SJCRH30 (cell line): Measurements from ENCODE around the gene ADAMTSL1. TPM values are rescaled to one million over a fixed set of nuclear protein-coding genes. Genes with fewer than 3 reads are reported as not detected.
A peak's percentile ranks its signal among the peaks of the same experiment; 100 is the strongest.

ENCODE experiments used
- DNase-seq, 2 experiments: peaks; one replicate each; pipeline ENCODE4 v3.0.0-alpha.2; 2015 to 2020
- H3K27ac ChIP-seq: fragments of 250-450 bp; sonication (Bioruptor Pico); 2 replicates; pipeline ENCODE4 v1.5.1; 2020; ENCODE audit warnings: mild to moderate bottlenecking, moderate library complexity
- H3K27me3 ChIP-seq: fragments of 250-450 bp; sonication (Bioruptor Pico); 2 replicates; pipeline ENCODE4 v1.5.1; 2020; ENCODE audit warnings: mild to moderate bottlenecking, moderate library complexity
- H3K36me3 ChIP-seq: fragments of 250-450 bp; sonication (Bioruptor Pico); 2 replicates; pipeline ENCODE4 v1.5.1; 2020; ENCODE audit warnings: mild to moderate bottlenecking, moderate library complexity
- H3K4me1 ChIP-seq: fragments of 250-450 bp; sonication (Bioruptor Pico); 2 replicates; pipeline ENCODE4 v1.5.1; 2020; ENCODE audit warnings: mild to moderate bottlenecking, moderate library complexity
- H3K4me3 ChIP-seq: fragments of 250-450 bp; sonication (Bioruptor Pico); 2 replicates; pipeline ENCODE4 v1.5.1; 2020; ENCODE audit warnings: mild to moderate bottlenecking, moderate library complexity
- H3K9me3 ChIP-seq: fragments of 250-450 bp; sonication (Bioruptor Pico); replicated peaks from 2 replicates; pipeline ENCODE4 v1.5.1; 2020; ENCODE audit warnings: mild to moderate bottlenecking, moderate library complexity
- total RNA-seq: library from RNA; depleted of rRNA; stranded (reverse); fragments of >200 nt; shearing (Covaris generic); gene quantifications from 2 replicates; pipeline ENCODE4 v1.2.3, GENCODE V29; 2014

The ADAMTSL1 gene
- total RNA-seq, 1 experiment from 2014 or later, result 3.3 TPM

- DNase-seq, result peak in 1 of 2 experiments; percentile 11
- no peaks in the 10 kb centered on the region for H3K36me3 ChIP-seq
- H3K27me3 ChIP-seq, result no peaks in the 10 kb centered on the region
- H3K9me3 ChIP-seq, result no peaks in the 10 kb centered on the region
- H3K4me3 ChIP-seq, result no peak overlapping the region
- peaks cover 5% of the 10 kb centered on the region; the same call in 1 of the 2 replicates for H3K4me1 ChIP-seq
- no peak overlapping the region for H3K27ac ChIP-seq
These were observed 106.2 kb downstream of the ADAMTSL1 start for GRCh38 chr9:18580151-18580550.

- no peaks in the 10 kb centered on the region for H3K36me3 ChIP-seq
These were observed 112.0 kb downstream of the ADAMTSL1 start for GRCh38 chr9:18585996-18586395.

GRCh38 chr9:18588002-18588401 is 114.0 kb downstream of the ADAMTSL1 start:
- H3K36me3 ChIP-seq, result no peaks in the 10 kb centered on the region
- H3K9me3 ChIP-seq, result no peaks in the 10 kb centered on the region; the same call in 1 of the 2 replicates
- H3K27ac ChIP-seq, result no peak overlapping the region
- H3K27me3 ChIP-seq, result no peaks in the 10 kb centered on the region
- no peaks in the 10 kb centered on the region for H3K4me1 ChIP-seq
- no peak for DNase-seq
- no peak overlapping the region for H3K4me3 ChIP-seq

More at GRCh38 chr9:18585996-18586395, 112.0 kb downstream of the ADAMTSL1 start:
- Histone ChIP-seq H3K4me3 (no peak overlapping the region), H3K27me3 (no peaks in the 10 kb centered on the region), H3K9me3 (no peaks in the 10 kb centered on the region; the same call in 1 of the 2 replicates), H3K27ac (no peak overlapping the region), H3K4me1 (no peaks in the 10 kb centered on the region)
- no peak for DNase-seq

- Histone ChIP-seq H3K9me3 (no peaks in the 10 kb centered on the region; the same call in 1 of the 2 replicates), H3K27ac (no peak overlapping the region), H3K36me3 (no peaks in the 10 kb centered on the region), H3K27me3 (no peaks in the 10 kb centered on the region), H3K4me3 (no peak overlapping the region), H3K4me1 (no peaks in the 10 kb centered on the region)
- no peak for DNase-seq
These were observed 117.3 kb downstream of the ADAMTSL1 start for GRCh38 chr9:18591261-18591660.

- Histone ChIP-seq H3K36me3 (no peaks in the 10 kb centered on the region), H3K9me3 (no peaks in the 10 kb centered on the region)
- no peak for DNase-seq
These were observed 120.9 kb downstream of the ADAMTSL1 start for GRCh38 chr9:18594837-18595236.

GRCh38 chr9:18595597-18595996 is 121.6 kb downstream of the ADAMTSL1 start:
- H3K9me3 ChIP-seq, result no peaks in the 10 kb centered on the region

More at GRCh38 chr9:18594837-18595236, 120.9 kb downstream of the ADAMTSL1 start:
- Histone ChIP-seq H3K27me3 (no peaks in the 10 kb centered on the region), H3K4me1 (no peaks in the 10 kb centered on the region), H3K27ac (no peak overlapping the region), H3K4me3 (no peak overlapping the region)

GRCh38 chr9:18596920-18597319 is 123.0 kb downstream of the ADAMTSL1 start:
- Histone ChIP-seq H3K9me3 (no peaks in the 10 kb centered on the region), H3K27me3 (no peaks in the 10 kb centered on the region), H3K4me1 (peaks cover 2% of the 10 kb centered on the region; the same call in 1 of the 2 replicates), H3K4me3 (no peak overlapping the region), H3K36me3 (no peaks in the 10 kb centered on the region), H3K27ac (no peak overlapping the region)
- no peak for DNase-seq

More at GRCh38 chr9:18595597-18595996, 121.6 kb downstream of the ADAMTSL1 start:
- no peak overlapping the region for H3K27ac ChIP-seq
- no peaks in the 10 kb centered on the region for H3K27me3 ChIP-seq
- H3K36me3 ChIP-seq, result no peaks in the 10 kb centered on the region
- H3K4me3 ChIP-seq, result no peak overlapping the region
- no peaks in the 10 kb centered on the region for H3K4me1 ChIP-seq
- no peak for DNase-seq

GRCh38 chr9:18598969-18599368 is 125.0 kb downstream of the ADAMTSL1 start:
- Histone ChIP-seq H3K9me3 (no peaks in the 10 kb centered on the region), H3K36me3 (peaks cover 2% of the 10 kb centered on the region; the same call in 1 of the 2 replicates), H3K4me3 (no peak overlapping the region), H3K27ac (no peak overlapping the region), H3K27me3 (no peaks in the 10 kb centered on the region), H3K4me1 (peaks cover 2% of the 10 kb centered on the region; the same call in 1 of the 2 replicates)
- DNase-seq, result no peak

- Histone ChIP-seq H3K27ac (no peak overlapping the region), H3K4me1 (peaks cover 3% of the 10 kb centered on the region), H3K9me3 (no peaks in the 10 kb centered on the region), H3K36me3 (peaks cover 2% of the 10 kb centered on the region; the same call in 1 of the 2 replicates), H3K27me3 (no peaks in the 10 kb centered on the region), H3K4me3 (no peak overlapping the region)
- no peak for DNase-seq
These were observed 127.1 kb downstream of the ADAMTSL1 start for GRCh38 chr9:18601026-18601425.

GRCh38 chr9:18601956-18602355 is 128.0 kb downstream of the ADAMTSL1 start:
- DNase-seq, result no peak
- Histone ChIP-seq H3K4me3 (no peak overlapping the region), H3K36me3 (peaks cover 2% of the 10 kb centered on the region; the same call in 1 of the 2 replicates), H3K9me3 (no peaks in the 10 kb centered on the region), H3K4me1 (peaks cover 12% of the 10 kb centered on the region), H3K27me3 (no peaks in the 10 kb centered on the region), H3K27ac (no peak overlapping the region)

GRCh38 chr9:18604767-18605730 is 131.1 kb downstream of the ADAMTSL1 start:
- H3K9me3 ChIP-seq, result no peaks in the 10 kb centered on the region
- no peak overlapping the region for H3K27ac ChIP-seq
- H3K4me1 ChIP-seq, result peaks cover 21% of the 10 kb centered on the region
- DNase-seq, result no peak
- peaks cover 2% of the 10 kb centered on the region; the same call in 1 of the 2 replicates for H3K36me3 ChIP-seq
- H3K4me3 ChIP-seq, result no peak overlapping the region
- H3K27me3 ChIP-seq, result no peaks in the 10 kb centered on the region

GRCh38 chr9:18605766-18606180 is 131.8 kb downstream of the ADAMTSL1 start:
- Histone ChIP-seq H3K27ac (no peak overlapping the region; the same call in 1 of the 2 replicates), H3K4me3 (no peak overlapping the region), H3K4me1 (peaks cover 28% of the 10 kb centered on the region), H3K27me3 (no peaks in the 10 kb centered on the region), H3K9me3 (no peaks in the 10 kb centered on the region), H3K36me3 (peaks cover 2% of the 10 kb centered on the region; the same call in 1 of the 2 replicates)
- DNase-seq, result no peak

- no peaks in the 10 kb centered on the region for H3K9me3 ChIP-seq
- H3K27ac ChIP-seq, result peak overlapping the region; percentile 0; the same call in 1 of the 2 replicates
- peaks cover 2% of the 10 kb centered on the region; the same call in 1 of the 2 replicates for H3K36me3 ChIP-seq
- peaks cover 28% of the 10 kb centered on the region for H3K4me1 ChIP-seq
- DNase-seq, result no peak
- H3K27me3 ChIP-seq, result no peaks in the 10 kb centered on the region
- no peak overlapping the region for H3K4me3 ChIP-seq
These were observed 132.3 kb downstream of the ADAMTSL1 start for GRCh38 chr9:18606281-18606680.

- H3K27ac ChIP-seq, result peak overlapping the region; percentile 0; the same call in 1 of the 2 replicates
- no peaks in the 10 kb centered on the region for H3K27me3 ChIP-seq
- peaks cover 34% of the 10 kb centered on the region for H3K4me1 ChIP-seq
- H3K36me3 ChIP-seq, result peaks cover 2% of the 10 kb centered on the region; the same call in 1 of the 2 replicates
- no peaks in the 10 kb centered on the region for H3K9me3 ChIP-seq
- H3K4me3 ChIP-seq, result no peak overlapping the region
- DNase-seq, result peak in 1 of 2 experiments; percentile 47
These were observed 132.9 kb downstream of the ADAMTSL1 start for GRCh38 chr9:18606846-18607245.

- no peak for DNase-seq
- Histone ChIP-seq H3K27ac (no peak overlapping the region), H3K9me3 (peaks cover 3% of the 10 kb centered on the region; the same call in 1 of the 2 replicates), H3K27me3 (no peaks in the 10 kb centered on the region), H3K4me3 (no peak overlapping the region), H3K4me1 (peaks cover 41% of the 10 kb centered on the region), H3K36me3 (no peaks in the 10 kb centered on the region)
These were observed 134.4 kb downstream of the ADAMTSL1 start for GRCh38 chr9:18608371-18608770.
